Measurements from ENCODE around the gene C10orf71. TPM values are rescaled to one million over a fixed set of nuclear protein-coding genes. Genes with fewer than 3 reads are reported as not detected.

Gene C10orf71
- total RNA-seq, 1 experiment from 2014 or later = not detected

DNA sequence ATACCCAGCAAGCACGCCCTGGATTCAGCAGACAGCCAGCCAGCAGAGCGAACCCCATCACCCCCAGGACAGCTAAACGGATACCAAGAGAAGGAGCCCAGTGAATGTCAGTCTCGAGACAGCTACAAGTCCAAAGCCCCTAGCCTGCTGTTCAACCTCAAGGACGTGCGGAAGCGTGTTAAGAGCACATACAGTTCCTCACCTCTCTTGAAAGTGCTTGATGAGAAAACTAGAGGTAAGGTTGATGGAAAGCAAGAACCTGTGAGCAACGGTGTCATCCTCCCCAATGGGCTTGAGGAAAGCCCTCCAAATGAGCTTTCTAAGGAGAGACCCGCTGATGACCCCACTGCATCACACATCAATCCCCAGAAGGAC is 24.9 kb downstream of the C10orf71 start:
- CTCF ChIA-PET = no interaction called here
- no TSS peak for BruUV-seq (replicated peaks)
- Mint-ChIP-seq H3K9me3 (ENCODE audit: low read depth, unreplicated experiment) (no peaks in the 10 kb centered on the region), H3K36me3 (ENCODE audit: insufficient read depth, unreplicated experiment) (no peaks in the 10 kb centered on the region), H3K4me3 (ENCODE audit: low read depth, unreplicated experiment) (no peak overlapping the region), H3K27ac (ENCODE audit: unreplicated experiment) (no peak overlapping the region), H3K4me1 (ENCODE audit: low read depth, unreplicated experiment) (no peaks in the 10 kb centered on the region), H3K27me3 (ENCODE audit: unreplicated experiment) (peaks cover 93% of the 10 kb centered on the region)
- no peak for DNase-seq
- intact Hi-C loops (cut with micrococcal nuclease; ENCODE audit: unreplicated experiment) = no loop called here
- TF ChIP-seq CTCF (IDR thresholded peaks at IDR 0.05; ENCODE audit: unreplicated experiment) = no peak

DNA sequence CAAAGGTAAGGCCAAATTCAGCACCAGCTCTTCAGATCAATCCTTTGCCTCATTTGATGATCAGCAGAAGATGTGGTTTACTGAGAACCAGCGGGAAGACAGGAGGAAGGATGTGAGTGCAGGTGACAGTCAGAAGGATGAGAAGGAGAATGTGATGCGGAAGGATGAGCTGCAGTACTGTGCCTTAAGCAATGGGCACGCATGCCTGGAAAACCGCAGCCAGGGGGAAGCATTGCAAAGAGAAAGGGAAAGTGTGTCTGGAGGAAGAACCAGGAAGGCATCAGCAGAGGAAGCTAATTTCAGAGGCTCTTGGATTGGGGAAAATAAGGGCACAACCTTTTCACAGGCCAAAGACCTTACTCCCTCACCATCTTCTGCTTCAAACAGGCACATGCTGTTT is 25.7 kb downstream of the C10orf71 start:
- H3K9me3 Mint-ChIP-seq (ENCODE audit: low read depth, unreplicated experiment) = no peaks in the 10 kb centered on the region
- H3K27me3 Mint-ChIP-seq (ENCODE audit: unreplicated experiment) = peaks cover 93% of the 10 kb centered on the region
- H3K4me3 Mint-ChIP-seq (ENCODE audit: low read depth, unreplicated experiment) = no peak overlapping the region
- H3K36me3 Mint-ChIP-seq (ENCODE audit: insufficient read depth, unreplicated experiment) = no peaks in the 10 kb centered on the region
- no TSS peak for BruUV-seq (replicated peaks)
- CTCF ChIA-PET = no interaction called here
- TF ChIP-seq CTCF (IDR thresholded peaks at IDR 0.05; ENCODE audit: unreplicated experiment) = no peak
- intact Hi-C loops (cut with micrococcal nuclease; ENCODE audit: unreplicated experiment) = no loop called here
- H3K27ac Mint-ChIP-seq (ENCODE audit: unreplicated experiment) = no peak overlapping the region
- DNase-seq = no peak
- no peaks in the 10 kb centered on the region for H3K4me1 Mint-ChIP-seq (ENCODE audit: low read depth, unreplicated experiment)

- CTCF ChIA-PET = no interaction called here
- no peaks in the 10 kb centered on the region for H3K36me3 Mint-ChIP-seq (ENCODE audit: insufficient read depth, unreplicated experiment)
- intact Hi-C loops (cut with micrococcal nuclease; ENCODE audit: unreplicated experiment) = no loop called here
- H3K9me3 Mint-ChIP-seq (ENCODE audit: low read depth, unreplicated experiment) = no peaks in the 10 kb centered on the region
- H3K4me1 Mint-ChIP-seq (ENCODE audit: low read depth, unreplicated experiment) = no peaks in the 10 kb centered on the region
- no peak overlapping the region for H3K27ac Mint-ChIP-seq (ENCODE audit: unreplicated experiment)
- no peak for TF ChIP-seq CTCF (IDR thresholded peaks at IDR 0.05; ENCODE audit: unreplicated experiment)
- DNase-seq = no peak
- peaks cover 93% of the 10 kb centered on the region for H3K27me3 Mint-ChIP-seq (ENCODE audit: unreplicated experiment)
- no TSS peak for BruUV-seq (replicated peaks)
- H3K4me3 Mint-ChIP-seq (ENCODE audit: low read depth, unreplicated experiment) = no peak overlapping the region
Observed at GRCh38 chr10:49325131-49325915, 26.4 kb downstream of the C10orf71 start.

- no peak overlapping the region for H3K27ac Mint-ChIP-seq (ENCODE audit: unreplicated experiment)
- H3K4me1 Mint-ChIP-seq (ENCODE audit: low read depth, unreplicated experiment) = no peaks in the 10 kb centered on the region
- no TSS peak for BruUV-seq (replicated peaks)
- CTCF ChIA-PET = no interaction called here
- no peak for DNase-seq
- H3K36me3 Mint-ChIP-seq (ENCODE audit: insufficient read depth, unreplicated experiment) = no peaks in the 10 kb centered on the region
- peaks cover 93% of the 10 kb centered on the region for H3K27me3 Mint-ChIP-seq (ENCODE audit: unreplicated experiment)
- TF ChIP-seq CTCF (IDR thresholded peaks at IDR 0.05; ENCODE audit: unreplicated experiment) = no peak
- H3K4me3 Mint-ChIP-seq (ENCODE audit: low read depth, unreplicated experiment) = no peak overlapping the region
- intact Hi-C loops (cut with micrococcal nuclease; ENCODE audit: unreplicated experiment) = no loop called here
- H3K9me3 Mint-ChIP-seq (ENCODE audit: low read depth, unreplicated experiment) = no peaks in the 10 kb centered on the region
Observed at GRCh38 chr10:49325916-49326783, 27.2 kb downstream of the C10orf71 start.
